Small intestine (tissue), 16 donors: ENCODE results near the gene ZNF398. TPM values are rescaled to one million over a fixed set of nuclear protein-coding genes. Genes with fewer than 3 reads are reported as not detected.
A peak's percentile ranks its signal among the peaks of the same experiment; 100 is the strongest.

Experiments used
- DNase-seq, 2 donors: peaks; one replicate each; pipeline versions ENCODE4 v3.0.0 to v3.0.0-alpha.2; 2013
- FAIRE-seq: peaks from 2 replicates; lab custom pipeline; 2012; peaks lifted over from hg19 to GRCh38; lab: Jason Lieb, UNC
- H3K27ac ChIP-seq, 3 donors: one replicate each; pipeline ENCODE4 v1.5.1; 2013; ENCODE audit warnings: low read length in 2 of 3, mild to moderate bottlenecking in 2 of 3, control low read depth in 1 of 3, inconsistent platforms in 1 of 3, low read depth in 1 of 3, moderate library complexity in 1 of 3
- H3K27me3 ChIP-seq, 3 donors: one replicate each; pipeline ENCODE4 v1.6.1; 2013; ENCODE audit warnings: low read length in 3 of 3, inconsistent platforms in 1 of 3; ENCODE audit not compliant: control insufficient read depth in 3 of 3, insufficient read depth in 3 of 3
- H3K36me3 ChIP-seq, 3 donors: one replicate each; pipeline ENCODE4 v1.6.1; 2013; ENCODE audit warnings: low read length in 3 of 3, inconsistent platforms in 1 of 3, low read depth in 1 of 3, mild to moderate bottlenecking in 1 of 3, moderate library complexity in 1 of 3; ENCODE audit not compliant: control insufficient read depth in 3 of 3, insufficient read depth in 2 of 3
- H3K4me1 ChIP-seq, 3 donors: one replicate each; pipeline ENCODE4 v1.6.1; 2013; ENCODE audit warnings: low read length in 2 of 3, inconsistent platforms in 1 of 3, low read depth in 1 of 3, mild to moderate bottlenecking in 1 of 3, moderate library complexity in 1 of 3; ENCODE audit not compliant: control insufficient read depth in 3 of 3, insufficient read depth in 2 of 3
- H3K4me3 ChIP-seq, 3 donors: one replicate each; pipeline ENCODE4 v1.5.1; 2013; ENCODE audit warnings: low read length in 3 of 3, control low read depth in 1 of 3, inconsistent platforms in 1 of 3, low read depth in 1 of 3, mild to moderate bottlenecking in 1 of 3, moderate library complexity in 1 of 3
- H3K9me3 ChIP-seq, 2 donors: one replicate each; pipeline ENCODE4 v1.6.1; 2013; ENCODE audit warnings: low read depth in 1 of 2, low read length in 1 of 2; ENCODE audit not compliant: control insufficient read depth in 2 of 2, insufficient read depth in 1 of 2
- WGBS, 3 donors: extraction: QIAGEN DNeasy Blood & Tissue Kit; methylation state at CpG; one replicate each; pipeline ENCODE4 v1.1.7; 2013; 5-methylcytosine and 5-hydroxymethylcytosine counted together
- long read RNA-seq, 10 donors: transcript quantifications; one replicate each; lab custom pipeline, GENCODE V29; 2026
- polyA plus RNA-seq, 4 donors: library from polyadenylated mRNA; stranded (reverse) in 3 of 4; unstranded in 1 of 4; fragments of 200-250 nt in 3 of 4; fragments of 120-200 nt in 1 of 4; gene quantifications; one replicate each; pipeline versions ENCODE4 v1.2.1 to v1.2.3, GENCODE V29; 2013
- donor health status: healthy with polysubstance abuse.
- donor health status: control.
- donor health status: control.
- donor health status: Bipolar disorder and iron deficiency.
- donor health status: healthy.

Gene ZNF398, protein sequence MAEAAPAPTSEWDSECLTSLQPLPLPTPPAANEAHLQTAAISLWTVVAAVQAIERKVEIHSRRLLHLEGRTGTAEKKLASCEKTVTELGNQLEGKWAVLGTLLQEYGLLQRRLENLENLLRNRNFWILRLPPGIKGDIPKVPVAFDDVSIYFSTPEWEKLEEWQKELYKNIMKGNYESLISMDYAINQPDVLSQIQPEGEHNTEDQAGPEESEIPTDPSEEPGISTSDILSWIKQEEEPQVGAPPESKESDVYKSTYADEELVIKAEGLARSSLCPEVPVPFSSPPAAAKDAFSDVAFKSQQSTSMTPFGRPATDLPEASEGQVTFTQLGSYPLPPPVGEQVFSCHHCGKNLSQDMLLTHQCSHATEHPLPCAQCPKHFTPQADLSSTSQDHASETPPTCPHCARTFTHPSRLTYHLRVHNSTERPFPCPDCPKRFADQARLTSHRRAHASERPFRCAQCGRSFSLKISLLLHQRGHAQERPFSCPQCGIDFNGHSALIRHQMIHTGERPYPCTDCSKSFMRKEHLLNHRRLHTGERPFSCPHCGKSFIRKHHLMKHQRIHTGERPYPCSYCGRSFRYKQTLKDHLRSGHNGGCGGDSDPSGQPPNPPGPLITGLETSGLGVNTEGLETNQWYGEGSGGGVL
- polyA plus RNA-seq: 1 to 10 TPM; 2.2 to 9.9 (median 3.2) TPM
- long read RNA-seq, donor 1, transcript ZNF398-202 (6 exons, 2,860 nt): major isoform, 6 of 6 reads
- long read RNA-seq, donor 1, partial matches to known transcripts: 0 of 6 reads
- long read RNA-seq, donor 1, other reads (novel, unspliced or antisense): 0 of 6 reads
- long read RNA-seq, donor 2: 0 reads
- long read RNA-seq, donor 3, partial matches to known transcripts: 0 of 2 reads
- long read RNA-seq, donor 3, other reads (novel, unspliced or antisense): 0 of 2 reads
- long read RNA-seq, donor 4: 0 reads
- long read RNA-seq, donor 5: 0 reads
- long read RNA-seq, donor 6, partial matches to known transcripts: 0 of 4 reads
- long read RNA-seq, donor 6, other reads (novel, unspliced or antisense): 0 of 4 reads
- long read RNA-seq, donor 7, partial matches to known transcripts: 0 of 4 reads
- long read RNA-seq, donor 7, other reads (novel, unspliced or antisense): 0 of 4 reads
- long read RNA-seq, donor 8: 0 reads
- long read RNA-seq, donor 9: 0 reads
- long read RNA-seq, donor 10, partial matches to known transcripts: 12 of 16 reads
- long read RNA-seq, donor 10, other reads (novel, unspliced or antisense): 0 of 16 reads

- no peaks in the 10 kb centered on the region for H3K9me3 ChIP-seq
- peaks cover 2 to 10% (median 5%) of the 10 kb centered on the region in 3 donors for H3K4me1 ChIP-seq
- WGBS, 3 donors: 0 to 1% (median 0%) methylated on average over 60 to 79 of the region's 79 CpGs
- peak within 1 kb of the TSS; percentile 64 to 91 (median 64) for H3K4me3 ChIP-seq
- H3K27ac ChIP-seq: peak within 1 kb of the TSS; percentile 86 to 96 (median 89)
- peak; percentile 79 to 93 for DNase-seq
- no peaks in the 10 kb centered on the region for H3K27me3 ChIP-seq
- no peak for FAIRE-seq
- H3K36me3 ChIP-seq: no peaks in the 10 kb centered on the region
Measured at GRCh38 chr7:149147072-149147751, at the start of gene ZNF398. Gene ZNF398, plus strand, starts transcription at chr7:149147453. Its CDS starts 290 bp downstream, at chr7:149147743.

- DNase-seq (no peak), FAIRE-seq (no peak)
- Histone ChIP-seq H3K27ac (no peak overlapping the region), H3K4me3 (no peak overlapping the region), H3K36me3 (peaks cover 0 to 9% (median 0%) of the 10 kb centered on the region in 3 donors), H3K4me1 (no peaks in the 10 kb centered on the region), H3K27me3 (no peaks in the 10 kb centered on the region), H3K9me3 (no peaks in the 10 kb centered on the region)
- WGBS, 3 donors: 80 to 91% (median 80%) methylated on average over 6 of the region's 6 CpGs
Measured at GRCh38 chr7:149099058-149099457, 48.2 kb upstream of the ZNF398 start.

DNA sequence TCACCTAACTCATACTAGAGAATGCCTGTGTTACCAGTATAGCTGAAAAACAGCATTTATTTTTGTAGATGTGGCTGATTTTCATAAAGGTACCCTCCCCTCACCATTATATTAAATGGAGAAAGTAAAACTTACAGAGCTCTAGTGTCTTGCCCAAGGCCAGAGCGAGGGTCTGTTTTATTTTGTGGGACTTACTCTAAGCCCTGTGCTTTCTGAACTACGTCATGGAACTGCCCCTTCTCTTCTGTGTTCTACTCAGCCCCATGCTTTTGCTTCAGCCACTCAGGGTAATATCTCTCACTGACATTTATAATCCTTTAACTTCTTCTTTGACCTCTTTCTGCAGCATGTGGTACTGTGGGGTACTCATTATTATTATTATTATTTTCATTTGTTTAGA is 46.4 kb upstream of the ZNF398 start:
- H3K9me3 ChIP-seq: no peaks in the 10 kb centered on the region
- no peak for FAIRE-seq
- no peaks in the 10 kb centered on the region for H3K27me3 ChIP-seq
- DNase-seq: no peak
- WGBS, 3 donors: 92 to 100% (median 96%) methylated on average over 2 of the region's 2 CpGs
- H3K36me3 ChIP-seq: peaks cover 0 to 21% (median 0%) of the 10 kb centered on the region in 3 donors
- H3K4me3 ChIP-seq: no peak overlapping the region
- no peaks in the 10 kb centered on the region for H3K4me1 ChIP-seq
- H3K27ac ChIP-seq: no peak overlapping the region

DNA sequence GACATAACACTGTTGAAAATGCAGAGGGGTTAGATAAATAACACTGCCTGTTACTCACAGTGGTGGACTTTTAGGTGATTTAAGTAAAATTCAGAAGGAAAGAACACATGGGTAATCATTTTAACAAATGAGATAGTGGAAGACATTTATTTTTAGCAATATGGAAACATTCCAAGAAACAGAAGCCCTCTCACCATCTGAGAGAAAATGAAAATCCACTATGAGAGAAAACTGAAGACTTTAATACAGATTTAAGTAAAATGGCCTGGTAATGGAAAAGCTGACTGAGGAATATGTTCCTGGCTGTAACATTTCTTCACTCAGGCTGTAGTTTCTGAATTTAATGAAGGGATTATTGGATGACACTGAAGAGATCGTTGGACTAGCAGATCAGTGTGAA is 44.6 kb upstream of the ZNF398 start:
- Histone ChIP-seq H3K4me1 (no peaks in the 10 kb centered on the region), H3K4me3 (no peak overlapping the region), H3K9me3 (no peaks in the 10 kb centered on the region), H3K27ac (no peak overlapping the region), H3K27me3 (no peaks in the 10 kb centered on the region), H3K36me3 (peaks cover 0 to 21% (median 0%) of the 10 kb centered on the region in 3 donors)
- 65 to 79% (median 73%) methylated on average over 1 of the region's 1 CpG for WGBS, 3 donors
- DNase-seq: no peak
- FAIRE-seq: no peak

GRCh38 chr7:149103424-149103823 is 43.8 kb upstream of the ZNF398 start:
- H3K27ac ChIP-seq: no peak overlapping the region
- 93 to 98% (median 97%) methylated on average over 9 of the region's 9 CpGs for WGBS, 3 donors
- H3K27me3 ChIP-seq: no peaks in the 10 kb centered on the region
- no peak for FAIRE-seq
- H3K36me3 ChIP-seq: peaks cover 0 to 22% (median 0%) of the 10 kb centered on the region in 3 donors
- H3K4me3 ChIP-seq: no peak overlapping the region
- DNase-seq: no peak
- H3K4me1 ChIP-seq: no peaks in the 10 kb centered on the region
- H3K9me3 ChIP-seq: no peaks in the 10 kb centered on the region

- no peak overlapping the region for H3K27ac ChIP-seq
- FAIRE-seq: no peak
- H3K4me3 ChIP-seq: no peak overlapping the region
- H3K4me1 ChIP-seq: no peaks in the 10 kb centered on the region
- no peaks in the 10 kb centered on the region for H3K27me3 ChIP-seq
- DNase-seq: no peak
- no peaks in the 10 kb centered on the region for H3K9me3 ChIP-seq
- H3K36me3 ChIP-seq: peaks cover 0 to 23% (median 0%) of the 10 kb centered on the region in 3 donors
- 97 to 98% (median 97%) methylated on average over 35 of the region's 35 CpGs for WGBS, 3 donors
Measured at GRCh38 chr7:149104214-149104613, 43.0 kb upstream of the ZNF398 start.

DNA sequence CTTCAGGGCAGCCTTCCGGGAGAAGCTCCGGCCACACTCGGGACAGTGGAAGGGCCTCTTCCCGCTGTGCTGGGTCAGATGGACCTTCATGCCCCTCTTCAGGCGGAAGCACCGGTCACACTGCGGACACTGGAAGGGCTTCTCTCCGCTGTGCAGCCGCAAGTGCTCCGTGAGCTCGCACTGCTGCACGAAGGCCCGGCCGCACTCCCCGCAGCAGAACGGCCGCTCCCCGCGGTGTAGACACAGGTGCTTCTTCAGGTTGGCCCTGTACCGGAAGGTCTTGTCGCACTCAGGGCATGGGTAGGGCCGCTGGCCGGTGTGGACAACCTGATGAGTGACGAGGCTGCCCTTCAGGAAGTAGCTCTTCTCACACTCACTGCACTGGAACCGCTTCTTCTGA is 42.5 kb upstream of the ZNF398 start:
- Histone ChIP-seq H3K27me3 (no peaks in the 10 kb centered on the region), H3K4me3 (no peak overlapping the region)

More for the DNA sequence above, 42.5 kb upstream of the ZNF398 start:
- Histone ChIP-seq H3K36me3 (peaks cover 0 to 23% (median 0%) of the 10 kb centered on the region in 3 donors), H3K27ac (no peak overlapping the region), H3K4me1 (no peaks in the 10 kb centered on the region), H3K9me3 (no peaks in the 10 kb centered on the region)
- DNase-seq: no peak
- WGBS, 3 donors: 96 to 97% (median 96%) methylated on average over 25 of the region's 25 CpGs
- no peak for FAIRE-seq
